HepG2 (cell line): Measurements from ENCODE around the gene SULT1C4. TPM values are rescaled to one million over a fixed set of nuclear protein-coding genes. Genes with fewer than 3 reads are reported as not detected.

ENCODE experiments used
- FOSL2 ChIP-seq: sonication (generic); formaldehyde crosslinking; IDR thresholded peaks from 2 replicates; pipeline ENCODE4 v1.4.0; 2020; ENCODE audit warnings: missing genetic modification reagents
- HNRNPK ChIP-seq: fragments of 200-400 bp; formaldehyde crosslinking; IDR thresholded peaks from 2 replicates; pipeline ENCODE4 v1.6.1; 2018; ENCODE audit warnings: low read length, low read depth, moderate library complexity, mild to moderate bottlenecking; ENCODE audit not compliant: poor library complexity, severe bottlenecking
- NFIC ChIP-seq: IDR thresholded peaks from 2 replicates; pipeline ENCODE4 v1.6.1; 2012; ENCODE audit warnings: mild to moderate bottlenecking, low read length, inconsistent platforms
- SOX5 ChIP-seq: IDR thresholded peaks from 2 replicates; pipeline ENCODE4 v1.6.1; 2016; ENCODE audit warnings: borderline replicate concordance
- SRSF9 ChIP-seq: fragments of 200-400 bp; formaldehyde crosslinking; IDR thresholded peaks from 2 replicates; pipeline ENCODE4 v1.6.1; 2018; ENCODE audit warnings: borderline replicate concordance, mild to moderate bottlenecking, low read depth, low read length; ENCODE audit not compliant: insufficient read depth, poor library complexity, severe bottlenecking
- ZNF383 ChIP-seq: sonication (generic); formaldehyde crosslinking; IDR thresholded peaks from 2 replicates; pipeline ENCODE4 v1.4.0; 2020; ENCODE audit warnings: missing genetic modification reagents, mild to moderate bottlenecking, borderline replicate concordance
- ZNF567 ChIP-seq: sonication (generic); formaldehyde crosslinking; IDR thresholded peaks from 2 replicates; pipeline ENCODE4 v1.8.1; 2023; ENCODE audit warnings: mild to moderate bottlenecking, missing genetic modification reagents, borderline replicate concordance
- ZNF790 ChIP-seq: sonication (generic); formaldehyde crosslinking; IDR thresholded peaks from 2 replicates; pipeline ENCODE4 v1.8.0; 2022; ENCODE audit warnings: missing genetic modification reagents, mild to moderate bottlenecking, borderline replicate concordance
- polyA plus RNA-seq, 8 experiments: library from polyadenylated mRNA; depleted of rRNA in 3 of 8; stranded (reverse) in 7 of 8; unstranded in 1 of 8; fragments of >200 nt; fragmentation: Illumina TruSeq in 4 of 8; extraction: Trizol in 4 of 8; gene quantifications; 2 replicates each; pipeline versions ENCODE4 v1.2.1 to v1.2.3, GENCODE V29; 2011 to 2016; ENCODE audit warnings: low read depth in 4 of 8, missing spikeins in 1 of 8, mixed read lengths in 1 of 8; ENCODE audit not compliant: insufficient read depth in 1 of 8
- total RNA-seq, 5 experiments: library from RNA; depleted of rRNA; stranded (reverse); fragments of >200 nt; fragmentation: Illumina TruSeq; extraction: Trizol; gene quantifications; 2 replicates each; pipeline ENCODE4 v1.2.3, GENCODE V29; 2016; ENCODE audit warnings: low read depth in 1 of 5
- TF ChIP-seq, protein P1 (sequence below): IDR thresholded peaks from 2 replicates; pipeline ENCODE4 v1.4.0; 2020; ENCODE audit warnings: mild to moderate bottlenecking, missing genetic modification reagents
- TF ChIP-seq, protein P2 (sequence below): sonication (generic); formaldehyde crosslinking; IDR thresholded peaks from 2 replicates; pipeline ENCODE4 v1.5.0; 2020; ENCODE audit warnings: missing genetic modification reagents
- TF ChIP-seq, protein P3 (sequence below): sonication (generic); formaldehyde crosslinking; IDR thresholded peaks from 2 replicates; pipeline ENCODE4 v1.5.0; 2020; ENCODE audit warnings: mild to moderate bottlenecking, missing genetic modification reagents, borderline replicate concordance
- TF ChIP-seq, protein P4 (sequence below): sonication (generic); IDR thresholded peaks from 2 replicates; pipeline ENCODE4 v1.6.1; 2016; ENCODE audit warnings: low read depth, borderline replicate concordance
- TF ChIP-seq, protein P5 (sequence below): IDR thresholded peaks from 2 replicates; pipeline ENCODE4 v1.6.1; 2012; ENCODE audit warnings: inconsistent platforms

Gene SULT1C4
- total and polyA plus RNA-seq, 2 of the 13 experiments (the other 11 are each of a cell fraction or from before 2014, with no cell fraction given), result 1.3 to 8.6 TPM

DNA sequence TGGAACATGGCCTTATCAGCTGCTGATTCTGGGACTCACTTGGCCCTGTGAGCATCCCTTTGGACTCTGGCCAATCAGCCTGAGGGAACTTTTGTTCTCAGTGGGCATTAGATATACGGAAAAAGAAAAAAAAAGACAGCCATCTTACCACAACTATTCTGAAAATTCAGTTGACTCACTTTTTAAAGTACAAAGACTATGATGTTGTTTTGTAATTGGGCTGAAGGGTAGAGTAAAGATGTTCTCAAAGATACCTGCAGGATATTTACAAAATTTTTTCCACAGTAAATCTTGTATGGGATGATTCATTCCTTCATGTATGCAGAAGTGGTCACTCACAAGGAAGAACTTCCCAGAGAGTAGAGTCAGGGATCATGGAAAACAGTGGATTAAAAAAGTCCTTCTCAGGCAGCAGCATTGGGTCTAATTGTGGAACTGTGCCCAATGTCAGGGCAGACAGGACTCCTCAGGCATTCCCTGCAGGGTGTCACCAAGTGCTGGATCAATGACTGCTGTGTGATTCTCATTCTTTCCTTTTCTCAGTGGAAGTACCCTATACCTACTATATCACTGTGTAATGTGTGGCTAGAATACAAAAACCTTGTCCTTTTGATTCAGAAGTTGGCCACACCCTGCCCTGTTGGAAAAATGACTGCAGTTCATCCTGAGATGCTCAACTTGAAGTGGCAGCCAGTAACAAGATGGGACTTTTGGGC is 35.4 kb downstream of the SULT1C4 start (continued):
- TF ChIP-seq, protein P1, sequence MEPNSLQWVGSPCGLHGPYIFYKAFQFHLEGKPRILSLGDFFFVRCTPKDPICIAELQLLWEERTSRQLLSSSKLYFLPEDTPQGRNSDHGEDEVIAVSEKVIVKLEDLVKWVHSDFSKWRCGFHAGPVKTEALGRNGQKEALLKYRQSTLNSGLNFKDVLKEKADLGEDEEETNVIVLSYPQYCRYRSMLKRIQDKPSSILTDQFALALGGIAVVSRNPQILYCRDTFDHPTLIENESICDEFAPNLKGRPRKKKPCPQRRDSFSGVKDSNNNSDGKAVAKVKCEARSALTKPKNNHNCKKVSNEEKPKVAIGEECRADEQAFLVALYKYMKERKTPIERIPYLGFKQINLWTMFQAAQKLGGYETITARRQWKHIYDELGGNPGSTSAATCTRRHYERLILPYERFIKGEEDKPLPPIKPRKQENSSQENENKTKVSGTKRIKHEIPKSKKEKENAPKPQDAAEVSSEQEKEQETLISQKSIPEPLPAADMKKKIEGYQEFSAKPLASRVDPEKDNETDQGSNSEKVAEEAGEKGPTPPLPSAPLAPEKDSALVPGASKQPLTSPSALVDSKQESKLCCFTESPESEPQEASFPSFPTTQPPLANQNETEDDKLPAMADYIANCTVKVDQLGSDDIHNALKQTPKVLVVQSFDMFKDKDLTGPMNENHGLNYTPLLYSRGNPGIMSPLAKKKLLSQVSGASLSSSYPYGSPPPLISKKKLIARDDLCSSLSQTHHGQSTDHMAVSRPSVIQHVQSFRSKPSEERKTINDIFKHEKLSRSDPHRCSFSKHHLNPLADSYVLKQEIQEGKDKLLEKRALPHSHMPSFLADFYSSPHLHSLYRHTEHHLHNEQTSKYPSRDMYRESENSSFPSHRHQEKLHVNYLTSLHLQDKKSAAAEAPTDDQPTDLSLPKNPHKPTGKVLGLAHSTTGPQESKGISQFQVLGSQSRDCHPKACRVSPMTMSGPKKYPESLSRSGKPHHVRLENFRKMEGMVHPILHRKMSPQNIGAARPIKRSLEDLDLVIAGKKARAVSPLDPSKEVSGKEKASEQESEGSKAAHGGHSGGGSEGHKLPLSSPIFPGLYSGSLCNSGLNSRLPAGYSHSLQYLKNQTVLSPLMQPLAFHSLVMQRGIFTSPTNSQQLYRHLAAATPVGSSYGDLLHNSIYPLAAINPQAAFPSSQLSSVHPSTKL, result peak; percentile 21; the same call in 1 of the 2 replicates
- TF ChIP-seq, protein P2, sequence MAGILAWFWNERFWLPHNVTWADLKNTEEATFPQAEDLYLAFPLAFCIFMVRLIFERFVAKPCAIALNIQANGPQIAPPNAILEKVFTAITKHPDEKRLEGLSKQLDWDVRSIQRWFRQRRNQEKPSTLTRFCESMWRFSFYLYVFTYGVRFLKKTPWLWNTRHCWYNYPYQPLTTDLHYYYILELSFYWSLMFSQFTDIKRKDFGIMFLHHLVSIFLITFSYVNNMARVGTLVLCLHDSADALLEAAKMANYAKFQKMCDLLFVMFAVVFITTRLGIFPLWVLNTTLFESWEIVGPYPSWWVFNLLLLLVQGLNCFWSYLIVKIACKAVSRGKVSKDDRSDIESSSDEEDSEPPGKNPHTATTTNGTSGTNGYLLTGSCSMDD, result no peak
- TF ChIP-seq, protein P3, sequence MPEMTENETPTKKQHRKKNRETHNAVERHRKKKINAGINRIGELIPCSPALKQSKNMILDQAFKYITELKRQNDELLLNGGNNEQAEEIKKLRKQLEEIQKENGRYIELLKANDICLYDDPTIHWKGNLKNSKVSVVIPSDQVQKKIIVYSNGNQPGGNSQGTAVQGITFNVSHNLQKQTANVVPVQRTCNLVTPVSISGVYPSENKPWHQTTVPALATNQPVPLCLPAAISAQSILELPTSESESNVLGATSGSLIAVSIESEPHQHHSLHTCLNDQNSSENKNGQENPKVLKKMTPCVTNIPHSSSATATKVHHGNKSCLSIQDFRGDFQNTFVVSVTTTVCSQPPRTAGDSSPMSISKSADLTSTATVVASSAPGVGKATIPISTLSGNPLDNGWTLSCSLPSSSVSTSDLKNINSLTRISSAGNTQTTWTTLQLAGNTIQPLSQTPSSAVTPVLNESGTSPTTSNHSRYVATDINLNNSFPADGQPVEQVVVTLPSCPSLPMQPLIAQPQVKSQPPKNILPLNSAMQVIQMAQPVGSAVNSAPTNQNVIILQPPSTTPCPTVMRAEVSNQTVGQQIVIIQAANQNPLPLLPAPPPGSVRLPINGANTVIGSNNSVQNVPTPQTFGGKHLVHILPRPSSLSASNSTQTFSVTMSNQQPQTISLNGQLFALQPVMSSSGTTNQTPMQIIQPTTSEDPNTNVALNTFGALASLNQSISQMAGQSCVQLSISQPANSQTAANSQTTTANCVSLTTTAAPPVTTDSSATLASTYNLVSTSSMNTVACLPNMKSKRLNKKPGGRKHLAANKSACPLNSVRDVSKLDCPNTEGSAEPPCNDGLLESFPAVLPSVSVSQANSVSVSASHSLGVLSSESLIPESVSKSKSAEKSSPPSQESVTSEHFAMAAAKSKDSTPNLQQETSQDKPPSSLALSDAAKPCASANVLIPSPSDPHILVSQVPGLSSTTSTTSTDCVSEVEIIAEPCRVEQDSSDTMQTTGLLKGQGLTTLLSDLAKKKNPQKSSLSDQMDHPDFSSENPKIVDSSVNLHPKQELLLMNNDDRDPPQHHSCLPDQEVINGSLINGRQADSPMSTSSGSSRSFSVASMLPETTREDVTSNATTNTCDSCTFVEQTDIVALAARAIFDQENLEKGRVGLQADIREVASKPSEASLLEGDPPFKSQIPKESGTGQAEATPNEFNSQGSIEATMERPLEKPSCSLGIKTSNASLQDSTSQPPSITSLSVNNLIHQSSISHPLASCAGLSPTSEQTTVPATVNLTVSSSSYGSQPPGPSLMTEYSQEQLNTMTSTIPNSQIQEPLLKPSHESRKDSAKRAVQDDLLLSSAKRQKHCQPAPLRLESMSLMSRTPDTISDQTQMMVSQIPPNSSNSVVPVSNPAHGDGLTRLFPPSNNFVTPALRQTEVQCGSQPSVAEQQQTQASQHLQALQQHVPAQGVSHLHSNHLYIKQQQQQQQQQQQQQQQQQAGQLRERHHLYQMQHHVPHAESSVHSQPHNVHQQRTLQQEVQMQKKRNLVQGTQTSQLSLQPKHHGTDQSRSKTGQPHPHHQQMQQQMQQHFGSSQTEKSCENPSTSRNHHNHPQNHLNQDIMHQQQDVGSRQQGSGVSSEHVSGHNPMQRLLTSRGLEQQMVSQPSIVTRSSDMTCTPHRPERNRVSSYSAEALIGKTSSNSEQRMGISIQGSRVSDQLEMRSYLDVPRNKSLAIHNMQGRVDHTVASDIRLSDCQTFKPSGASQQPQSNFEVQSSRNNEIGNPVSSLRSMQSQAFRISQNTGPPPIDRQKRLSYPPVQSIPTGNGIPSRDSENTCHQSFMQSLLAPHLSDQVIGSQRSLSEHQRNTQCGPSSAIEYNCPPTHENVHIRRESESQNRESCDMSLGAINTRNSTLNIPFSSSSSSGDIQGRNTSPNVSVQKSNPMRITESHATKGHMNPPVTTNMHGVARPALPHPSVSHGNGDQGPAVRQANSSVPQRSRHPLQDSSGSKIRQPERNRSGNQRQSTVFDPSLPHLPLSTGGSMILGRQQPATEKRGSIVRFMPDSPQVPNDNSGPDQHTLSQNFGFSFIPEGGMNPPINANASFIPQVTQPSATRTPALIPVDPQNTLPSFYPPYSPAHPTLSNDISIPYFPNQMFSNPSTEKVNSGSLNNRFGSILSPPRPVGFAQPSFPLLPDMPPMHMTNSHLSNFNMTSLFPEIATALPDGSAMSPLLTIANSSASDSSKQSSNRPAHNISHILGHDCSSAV, result no peak
- TF ChIP-seq SOX5, result 0 out of 2 replicates have a peak, but pooled peaks have one; percentile 19
- TF ChIP-seq NFIC, result peak; percentile 58; the same call in 1 of the 2 replicates
- TF ChIP-seq ZNF790 (CRISPR knock-in tag), result no peak
- no peak for TF ChIP-seq ZNF383 (CRISPR knock-in tag)
- TF ChIP-seq, protein P4, sequence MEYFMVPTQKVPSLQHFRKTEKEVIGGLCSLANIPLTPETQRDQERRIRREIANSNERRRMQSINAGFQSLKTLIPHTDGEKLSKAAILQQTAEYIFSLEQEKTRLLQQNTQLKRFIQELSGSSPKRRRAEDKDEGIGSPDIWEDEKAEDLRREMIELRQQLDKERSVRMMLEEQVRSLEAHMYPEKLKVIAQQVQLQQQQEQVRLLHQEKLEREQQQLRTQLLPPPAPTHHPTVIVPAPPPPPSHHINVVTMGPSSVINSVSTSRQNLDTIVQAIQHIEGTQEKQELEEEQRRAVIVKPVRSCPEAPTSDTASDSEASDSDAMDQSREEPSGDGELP, result peak; percentile 47; the same call in 1 of the 2 replicates
- TF ChIP-seq ZNF567 (CRISPR knock-in tag), result no peak
- no peak for TF ChIP-seq SRSF9
- no peak for TF ChIP-seq HNRNPK
- peak; percentile 43 for TF ChIP-seq FOSL2 (CRISPR knock-in tag)
- TF ChIP-seq, protein P5, sequence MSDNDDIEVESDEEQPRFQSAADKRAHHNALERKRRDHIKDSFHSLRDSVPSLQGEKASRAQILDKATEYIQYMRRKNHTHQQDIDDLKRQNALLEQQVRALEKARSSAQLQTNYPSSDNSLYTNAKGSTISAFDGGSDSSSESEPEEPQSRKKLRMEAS, result no peak
